H1 (cell line): Measurements from ENCODE around the gene GFRA4.

Experiments used
- CHD2 ChIP-seq: IDR thresholded peaks from 2 replicates; pipeline ENCODE4 v1.6.1; 2012; ENCODE audit warnings: low read length, improper control_type of control experiment
- GABPA ChIP-seq: IDR thresholded peaks from 2 replicates; pipeline ENCODE4 v1.6.1; 2011; ENCODE audit warnings: mild to moderate bottlenecking, low read length, moderate library complexity, borderline replicate concordance; ENCODE audit not compliant: insufficient read depth
- POLR2A ChIP-seq, 2 experiments: IDR thresholded peaks; 1 replicate in 1 of 2; 2 replicates in 1 of 2; pipeline ENCODE4 v1.6.1; 2011; ENCODE audit warnings: low read depth in 2 of 2, low read length in 2 of 2, mild to moderate bottlenecking in 2 of 2; ENCODE audit errors: control extremely low read depth in 1 of 2
- RFX5 ChIP-seq: IDR thresholded peaks from 2 replicates; pipeline ENCODE4 v1.6.1; 2011; ENCODE audit warnings: low read depth, low read length, improper control_type of control experiment, borderline replicate concordance
- TAF1 ChIP-seq: IDR thresholded peaks from 2 replicates; pipeline ENCODE4 v1.6.1; 2011; ENCODE audit warnings: mild to moderate bottlenecking, low read depth, low read length
- TBP ChIP-seq: IDR thresholded peaks from 2 replicates; pipeline ENCODE4 v1.6.1; 2011; ENCODE audit warnings: low read depth, low read length, improper control_type of control experiment
- YY1 ChIP-seq: IDR thresholded peaks from 2 replicates; pipeline ENCODE4 v1.6.1; 2011; ENCODE audit warnings: low read depth, mild to moderate bottlenecking, low read length
- TF ChIP-seq, protein P1 (sequence below), 3 experiments: IDR thresholded peaks; 1 replicate in 2 of 3; 2 replicates in 1 of 3; pipeline versions ENCODE4 v1.5.1 to v1.6.1; 2011; ENCODE audit warnings: low read length in 3 of 3, mild to moderate bottlenecking in 3 of 3, inconsistent platforms in 2 of 3, low read depth in 1 of 3, moderate library complexity in 1 of 3; ENCODE audit not compliant: insufficient read depth in 1 of 3; ENCODE audit errors: control extremely low read depth in 1 of 3
- TF ChIP-seq, protein P2 (sequence below): IDR thresholded peaks from 2 replicates; pipeline ENCODE4 v1.6.1; 2011; ENCODE audit warnings: low read length, improper control_type of control experiment

DNA sequence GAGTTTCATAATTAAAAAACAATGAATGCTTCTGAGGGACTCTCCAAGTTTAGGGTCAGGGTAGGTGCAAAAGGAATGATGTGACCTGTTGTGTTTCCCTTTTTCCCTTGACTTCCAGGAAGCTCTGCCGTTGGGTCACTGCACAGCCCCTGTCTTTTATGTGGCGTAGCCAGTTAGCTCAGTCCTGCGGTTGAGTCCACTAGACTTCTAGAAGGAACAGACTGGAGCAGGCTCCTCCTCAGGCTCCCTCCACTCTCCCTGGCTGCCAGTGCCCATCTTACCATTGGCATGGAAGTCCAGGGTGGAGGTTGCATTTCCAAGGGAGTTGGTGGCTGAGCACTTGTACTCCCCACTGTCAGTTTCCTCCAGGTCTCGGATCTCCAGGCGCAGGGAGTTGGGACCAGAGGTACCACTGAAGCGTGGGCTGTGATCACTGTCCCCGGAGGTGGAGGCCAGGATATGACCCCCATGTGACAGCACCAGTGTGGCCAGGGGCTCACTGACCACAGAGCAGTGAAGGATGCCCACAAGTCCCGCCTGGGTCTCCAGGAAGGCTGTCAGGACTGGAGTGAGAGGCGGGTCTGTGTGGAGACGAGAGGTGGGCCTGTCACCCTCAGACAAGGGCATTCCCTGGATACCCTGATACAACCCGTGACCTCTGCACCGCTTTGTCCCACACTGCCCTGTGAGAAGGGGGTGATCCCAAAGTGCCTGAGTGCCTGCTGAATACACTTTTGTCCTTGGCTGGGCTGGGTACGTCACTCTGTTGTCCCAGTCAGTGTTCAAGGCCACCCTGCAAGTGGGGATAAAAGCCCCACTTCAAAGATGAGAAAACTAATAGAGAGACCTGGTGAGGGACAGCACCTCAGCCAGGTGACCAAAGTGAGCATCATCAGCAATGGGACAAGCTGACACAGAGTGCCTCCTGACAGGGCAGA, 38.1 kb upstream of the GFRA4 start:
- TF ChIP-seq POLR2A (IDR thresholded peaks at IDR 0.05; ENCODE audit: control extremely low read depth in 1 of 2, low read depth in 2 of 2, low read length in 2 of 2) (no peak), YY1 (no peak), GABPA (no peak), TAF1 (no peak), CHD2 (no peak), TBP (no peak), RFX5 (no peak)
- TF ChIP-seq, protein P1, sequence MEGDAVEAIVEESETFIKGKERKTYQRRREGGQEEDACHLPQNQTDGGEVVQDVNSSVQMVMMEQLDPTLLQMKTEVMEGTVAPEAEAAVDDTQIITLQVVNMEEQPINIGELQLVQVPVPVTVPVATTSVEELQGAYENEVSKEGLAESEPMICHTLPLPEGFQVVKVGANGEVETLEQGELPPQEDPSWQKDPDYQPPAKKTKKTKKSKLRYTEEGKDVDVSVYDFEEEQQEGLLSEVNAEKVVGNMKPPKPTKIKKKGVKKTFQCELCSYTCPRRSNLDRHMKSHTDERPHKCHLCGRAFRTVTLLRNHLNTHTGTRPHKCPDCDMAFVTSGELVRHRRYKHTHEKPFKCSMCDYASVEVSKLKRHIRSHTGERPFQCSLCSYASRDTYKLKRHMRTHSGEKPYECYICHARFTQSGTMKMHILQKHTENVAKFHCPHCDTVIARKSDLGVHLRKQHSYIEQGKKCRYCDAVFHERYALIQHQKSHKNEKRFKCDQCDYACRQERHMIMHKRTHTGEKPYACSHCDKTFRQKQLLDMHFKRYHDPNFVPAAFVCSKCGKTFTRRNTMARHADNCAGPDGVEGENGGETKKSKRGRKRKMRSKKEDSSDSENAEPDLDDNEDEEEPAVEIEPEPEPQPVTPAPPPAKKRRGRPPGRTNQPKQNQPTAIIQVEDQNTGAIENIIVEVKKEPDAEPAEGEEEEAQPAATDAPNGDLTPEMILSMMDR (IDR thresholded peaks at IDR 0.05; ENCODE audit: control extremely low read depth in 1 of 3, insufficient read depth in 1 of 3, low read depth in 1 of 3, low read length in 3 of 3), result no peak
- TF ChIP-seq, protein P2, sequence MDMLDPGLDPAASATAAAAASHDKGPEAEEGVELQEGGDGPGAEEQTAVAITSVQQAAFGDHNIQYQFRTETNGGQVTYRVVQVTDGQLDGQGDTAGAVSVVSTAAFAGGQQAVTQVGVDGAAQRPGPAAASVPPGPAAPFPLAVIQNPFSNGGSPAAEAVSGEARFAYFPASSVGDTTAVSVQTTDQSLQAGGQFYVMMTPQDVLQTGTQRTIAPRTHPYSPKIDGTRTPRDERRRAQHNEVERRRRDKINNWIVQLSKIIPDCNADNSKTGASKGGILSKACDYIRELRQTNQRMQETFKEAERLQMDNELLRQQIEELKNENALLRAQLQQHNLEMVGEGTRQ, result no peak
